T47D (cell line): ENCODE measurements around the gene POLE.

Source experiments
- DNase-seq, 2 experiments: peaks; one replicate each; pipeline versions ENCODE4 v3.0.0 to v3.0.0-alpha.2; 2011 to 2012; ENCODE audit warnings: low read depth in 1 of 2, low spot score in 1 of 2
- JUND ChIP-seq: IDR thresholded peaks from 2 replicates; pipeline ENCODE4 v1.6.1; 2012; ENCODE audit warnings: low read depth
- in situ Hi-C: cut with HindIII; loops from 2 replicates; pipeline ENCODE4 v1.10.0; 2016; ENCODE audit warnings: low sequenced_read_pairs, low pct_unique_long_range_greater_than_20kb

Gene POLE

DNA sequence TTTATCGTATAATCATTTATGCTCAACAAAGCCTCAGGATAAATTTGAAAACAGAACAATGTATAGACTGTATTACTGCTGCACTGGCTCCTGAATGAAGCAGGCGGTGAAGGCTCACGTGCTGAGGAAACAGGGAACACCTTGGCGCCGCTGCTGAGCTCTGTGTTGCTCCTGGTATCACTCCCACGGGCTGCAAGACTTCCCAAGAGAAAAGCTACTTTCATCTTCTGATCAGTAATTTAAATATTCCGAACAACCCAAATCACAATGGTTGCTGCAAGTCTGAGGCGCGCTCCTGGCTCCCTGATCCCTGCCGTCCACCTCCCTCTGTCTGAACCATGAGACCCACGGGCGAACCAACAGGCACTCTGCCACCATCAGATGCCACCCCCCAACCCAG lies 39.2 kb upstream of the POLE start:
- in situ Hi-C loops: no loop called here
- TF ChIP-seq JUND: no peak
- DNase-seq: no peak

DNA sequence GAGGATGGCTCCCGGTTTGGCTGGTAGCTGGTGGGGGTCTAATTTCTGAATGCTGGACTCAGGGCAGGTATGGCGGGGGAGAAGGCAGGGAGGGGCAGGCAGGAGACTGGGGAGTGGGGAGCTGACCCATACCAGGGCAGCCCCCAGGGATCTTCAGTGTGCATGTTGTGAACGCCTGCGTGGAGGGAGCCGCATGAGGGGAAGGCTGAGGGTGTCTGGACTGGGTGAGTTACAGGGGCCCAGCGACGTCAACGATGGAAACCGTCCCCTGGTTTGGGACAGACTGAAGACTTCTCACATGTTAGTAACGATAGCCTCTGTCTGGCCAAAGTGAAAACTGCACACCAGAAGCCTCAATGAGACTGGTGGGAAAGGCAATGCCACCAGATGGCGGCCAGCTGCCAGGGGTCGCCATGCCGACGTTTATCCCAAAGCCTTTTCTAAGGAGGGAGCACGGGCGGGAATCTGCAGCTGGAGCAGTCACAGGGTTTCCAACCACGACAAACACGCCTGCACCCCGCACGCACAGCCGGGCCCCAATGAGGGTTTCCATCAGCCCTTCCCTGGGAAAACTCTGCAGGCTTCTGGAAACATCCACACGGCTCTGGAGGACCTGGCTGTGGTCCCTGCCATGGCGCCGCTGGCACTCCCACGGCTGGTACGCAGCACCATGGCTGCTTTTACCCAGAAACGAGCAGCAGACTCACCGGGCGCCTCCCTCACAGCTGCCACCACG lies 37.5 kb upstream of the POLE start:
- no peak for TF ChIP-seq JUND
- in situ Hi-C loops: no loop called here
- no peak for DNase-seq

DNA sequence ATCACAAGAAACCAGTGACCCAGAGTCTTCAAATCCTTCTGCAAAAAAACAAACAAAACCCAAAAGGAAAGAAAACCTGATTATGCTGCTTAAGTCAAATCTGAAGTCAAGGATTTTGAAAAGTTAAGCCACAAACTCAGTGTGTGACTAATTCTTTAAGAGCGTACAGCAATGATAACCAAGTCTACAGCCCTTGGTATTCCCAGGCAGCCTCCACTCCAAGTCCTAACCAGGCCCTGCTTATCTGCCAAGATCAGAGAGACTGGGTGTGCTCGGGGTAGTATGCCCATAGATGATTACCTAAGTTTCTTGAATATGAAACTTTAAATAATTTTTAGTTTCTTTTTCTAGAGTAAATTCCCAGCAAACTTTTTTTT lies 36.6 kb upstream of the POLE start:
- DNase-seq: no peak
- in situ Hi-C loops: no loop called here
- TF ChIP-seq JUND: no peak

DNA sequence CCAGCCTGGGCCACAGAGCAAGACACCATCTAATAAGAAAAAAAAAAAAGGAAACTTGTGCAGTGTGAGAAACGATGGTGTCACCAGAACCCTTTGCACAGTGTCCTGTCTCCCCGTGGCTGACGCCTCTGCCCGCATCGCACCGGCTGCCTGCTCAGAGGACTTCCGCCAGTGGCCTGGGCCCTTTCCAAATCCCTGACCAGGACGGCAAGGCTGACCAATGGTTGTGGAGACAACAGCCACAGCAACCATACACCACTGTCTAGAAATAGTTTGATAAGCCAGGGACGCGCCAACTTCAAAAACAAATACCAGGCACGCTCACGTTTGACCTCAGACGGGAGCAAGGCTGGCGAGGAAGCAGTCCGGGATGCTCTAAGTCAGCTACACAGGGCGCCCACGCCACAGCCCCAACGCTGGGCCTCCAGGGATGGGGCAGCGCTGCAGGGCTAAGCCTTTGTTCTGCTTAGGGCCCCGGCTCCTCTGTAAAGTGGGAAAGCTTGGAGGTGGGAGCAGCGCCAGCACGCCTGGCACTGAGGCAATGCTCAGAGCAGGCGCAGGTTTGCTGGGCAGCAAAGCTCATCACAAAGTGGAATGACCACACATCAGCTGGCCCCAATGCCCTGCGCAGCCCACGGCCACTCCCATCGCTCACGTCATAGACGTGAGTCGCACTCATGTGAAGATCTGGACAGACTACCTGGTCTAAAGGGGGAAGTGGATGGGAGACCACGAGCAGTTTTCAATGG lies 36.0 kb upstream of the POLE start:
- DNase-seq: no peak
- TF ChIP-seq JUND: no peak
- in situ Hi-C loops: no loop called here

DNA sequence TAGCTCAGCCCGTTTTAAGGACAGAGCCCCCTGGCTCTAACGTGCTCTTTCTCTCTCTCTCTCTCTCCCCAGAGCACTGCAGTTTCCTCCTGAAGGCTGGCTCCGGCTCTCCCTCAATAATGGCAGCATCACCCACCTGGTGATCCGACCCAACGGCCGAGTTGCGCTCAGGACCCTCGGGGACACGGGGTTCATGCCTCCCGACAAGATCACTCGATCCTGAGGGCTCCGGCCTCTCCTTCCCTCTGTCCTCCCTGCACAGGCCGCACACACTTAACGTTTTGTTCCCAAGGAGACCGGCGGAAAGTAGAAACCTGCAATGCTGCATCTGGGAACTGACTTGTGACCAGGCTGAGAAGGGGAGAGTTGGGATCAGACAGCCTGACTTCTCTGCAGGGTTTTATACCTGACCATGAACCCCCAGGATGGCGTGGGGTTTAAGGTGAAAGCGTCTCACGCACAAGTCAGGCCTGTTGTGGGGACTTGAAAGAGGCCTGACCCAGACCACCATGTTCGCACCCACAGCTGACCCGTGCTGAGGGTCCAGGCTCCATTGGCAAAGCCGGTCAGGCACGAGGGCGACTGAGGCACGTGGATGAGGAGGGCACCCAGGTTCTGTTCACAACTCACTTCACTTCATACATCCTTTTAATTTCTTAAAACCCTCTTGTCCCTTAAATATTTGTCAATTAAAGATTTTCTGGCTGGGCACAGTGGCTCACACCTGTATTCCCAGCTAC lies 33.6 kb upstream of the POLE start:
- no peak for TF ChIP-seq JUND
- no peak for DNase-seq
- in situ Hi-C loops: no loop called here

DNA sequence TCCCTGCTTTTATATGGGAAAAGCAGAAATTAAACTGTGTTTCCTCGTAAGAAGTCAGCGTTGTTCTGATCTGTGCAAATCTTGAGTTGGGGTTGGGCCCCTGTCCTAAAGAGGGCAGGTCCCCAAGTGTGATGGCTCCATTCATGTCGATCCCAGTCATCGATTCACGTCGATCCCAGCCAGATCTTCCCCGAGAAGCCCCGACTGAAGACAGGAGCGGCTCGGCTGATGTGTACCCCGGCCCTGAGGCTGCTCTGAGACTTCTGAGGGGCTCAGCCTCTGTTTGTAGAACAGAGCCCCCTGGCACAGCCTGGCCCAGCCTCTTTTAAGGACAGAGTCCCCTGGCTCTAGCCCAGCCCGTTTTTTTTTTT lies 32.8 kb upstream of the POLE start:
- in situ Hi-C loops: no loop called here
- DNase-seq: no peak
- no peak for TF ChIP-seq JUND

DNA sequence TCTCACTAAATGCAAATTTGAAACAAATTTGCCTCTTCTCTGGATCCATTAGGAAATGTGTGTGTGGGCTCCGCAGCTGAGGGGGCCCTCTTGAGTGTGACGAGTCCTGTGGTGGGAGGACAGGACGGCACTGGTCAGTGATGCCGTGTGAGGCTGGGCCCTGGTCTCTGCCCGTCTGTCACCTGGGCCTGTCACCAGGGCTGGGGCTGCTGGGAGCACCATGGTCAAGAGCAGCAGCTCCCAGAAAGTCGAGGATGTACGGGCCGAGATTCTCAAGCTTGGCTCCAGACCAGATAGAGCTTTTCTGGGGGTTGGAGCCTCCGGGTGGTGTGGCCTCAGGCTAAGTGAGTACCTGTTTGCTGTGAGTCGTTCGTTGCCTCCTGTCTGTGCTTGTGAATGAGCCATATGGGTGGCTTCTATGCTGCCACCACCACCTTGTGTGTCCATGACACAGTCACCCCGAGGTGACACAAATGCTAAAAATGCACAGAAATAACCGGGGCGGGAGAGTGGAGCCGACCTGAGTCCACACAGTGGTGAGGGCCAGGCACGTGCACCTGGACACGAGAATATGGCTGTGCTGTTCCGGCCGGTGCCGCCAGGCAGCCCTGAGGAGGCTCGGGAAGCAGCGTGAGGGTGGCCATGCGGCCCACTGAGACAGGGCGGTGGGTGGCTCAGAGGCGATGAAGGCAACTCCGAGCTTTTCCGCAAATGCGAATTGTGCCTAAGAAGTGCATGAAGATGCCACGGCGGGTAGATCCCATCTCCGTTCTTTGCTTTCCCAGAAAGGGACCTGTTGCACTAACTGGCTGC lies 32.2 kb upstream of the POLE start:
- TF ChIP-seq JUND: no peak
- no peak for DNase-seq
- in situ Hi-C loops: no loop called here

DNA sequence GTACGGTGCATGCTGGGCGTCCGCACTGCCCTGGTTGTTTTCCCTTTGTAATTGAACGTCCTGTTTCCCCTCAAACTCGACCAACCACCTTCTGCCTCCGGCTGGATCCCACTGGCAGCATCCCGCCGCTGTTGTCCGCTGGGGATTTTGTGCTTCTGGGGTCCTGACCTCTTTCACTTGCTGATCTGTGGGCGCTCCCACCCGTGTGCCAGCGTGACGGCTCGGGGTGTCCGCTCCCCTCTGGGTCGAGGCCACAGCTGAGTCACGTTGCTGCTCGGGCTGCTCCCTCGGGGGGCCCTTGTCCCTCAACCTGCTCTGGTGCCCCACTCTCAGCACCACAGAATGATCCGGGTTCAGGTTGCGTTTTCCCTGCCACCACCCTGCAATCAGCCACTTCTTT lies 31.5 kb upstream of the POLE start:
- no peak for TF ChIP-seq JUND
- in situ Hi-C loops: no loop called here
- DNase-seq: no peak

DNA sequence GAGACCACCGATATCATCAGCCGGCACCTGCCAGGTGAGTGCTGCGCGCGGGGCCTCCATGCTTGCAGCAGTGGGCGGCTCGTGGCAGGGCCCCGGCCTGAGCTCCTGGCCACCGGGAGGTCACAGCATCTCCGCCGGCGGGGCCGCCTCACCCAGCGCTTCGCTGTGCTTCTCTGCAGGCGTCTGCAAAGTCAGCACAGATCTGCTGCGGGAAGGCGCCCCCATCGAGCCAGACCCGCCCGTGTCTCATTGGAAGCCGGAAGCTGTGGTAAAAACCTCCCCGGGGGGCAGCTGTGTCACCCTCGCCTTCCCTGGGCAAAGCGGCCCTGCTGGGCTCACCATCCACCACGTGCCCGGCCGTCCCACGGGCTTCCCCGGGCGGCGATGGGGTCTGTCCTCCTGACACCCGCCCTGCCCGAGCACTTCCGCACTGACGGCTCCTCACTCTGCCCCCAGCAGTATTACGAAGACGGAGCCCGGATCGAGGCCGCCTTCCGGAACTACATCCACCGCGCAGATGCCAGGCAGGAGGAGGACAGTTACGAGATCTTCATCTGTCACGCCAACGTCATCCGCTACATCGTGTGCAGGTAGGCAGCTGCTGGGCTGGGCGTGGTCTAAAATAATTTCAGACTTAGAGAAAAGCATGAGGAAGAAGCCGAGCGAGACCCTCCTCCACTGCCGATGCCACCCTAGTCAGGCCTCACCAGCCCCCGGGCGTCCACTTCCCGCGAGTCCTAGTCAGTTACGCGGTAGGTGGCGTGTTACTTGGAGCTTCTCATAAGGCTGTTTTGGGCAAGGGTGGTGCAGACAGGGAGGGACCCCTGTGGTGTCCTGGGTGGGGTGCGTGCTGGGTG lies 30.6 kb upstream of the POLE start:
- TF ChIP-seq JUND: no peak
- in situ Hi-C loops: no loop called here
- no peak for DNase-seq

DNA sequence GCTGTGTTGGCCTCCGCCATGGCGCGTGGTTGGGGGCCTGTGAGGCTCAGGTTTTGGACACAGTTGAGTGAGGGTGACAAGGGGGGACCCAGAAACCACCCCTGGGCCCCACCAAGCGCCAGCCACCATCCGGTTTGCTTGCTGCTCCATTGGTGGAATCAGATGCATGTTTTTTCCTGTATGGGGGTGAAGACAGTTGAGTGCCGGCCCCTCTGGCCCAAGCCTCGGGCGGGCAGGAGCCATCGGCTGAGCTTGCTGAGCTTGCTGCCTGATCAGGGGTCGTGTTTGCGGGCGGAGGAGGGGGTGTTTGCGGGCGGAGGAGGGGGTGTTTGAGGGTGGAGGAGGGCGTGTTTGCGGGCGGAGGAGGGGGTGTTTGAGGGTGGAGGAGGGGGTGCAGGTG lies 29.9 kb upstream of the POLE start:
- in situ Hi-C loops: no loop called here
- DNase-seq: no peak
- TF ChIP-seq JUND: no peak

DNA sequence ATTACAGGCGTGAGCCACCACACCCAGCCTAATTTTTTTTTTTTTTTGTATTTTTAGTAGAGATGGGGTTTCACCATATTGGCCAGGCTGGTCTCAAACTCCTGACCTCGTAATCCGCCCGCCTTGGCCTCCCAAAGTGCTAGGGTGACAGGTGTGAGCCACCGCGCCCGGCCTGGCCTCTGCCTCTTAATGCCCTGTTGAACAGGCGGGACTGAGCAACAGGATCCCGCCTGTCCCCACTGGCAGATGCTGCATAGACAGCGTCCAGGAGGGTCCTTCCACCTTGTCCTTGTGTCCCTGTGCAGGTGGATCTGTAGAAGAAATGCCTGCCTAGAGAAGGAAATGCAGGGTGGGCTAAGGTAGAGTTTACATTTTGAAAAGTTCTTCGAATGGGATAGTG lies 29.2 kb upstream of the POLE start:
- in situ Hi-C loops: no loop called here
- TF ChIP-seq JUND: no peak

DNA sequence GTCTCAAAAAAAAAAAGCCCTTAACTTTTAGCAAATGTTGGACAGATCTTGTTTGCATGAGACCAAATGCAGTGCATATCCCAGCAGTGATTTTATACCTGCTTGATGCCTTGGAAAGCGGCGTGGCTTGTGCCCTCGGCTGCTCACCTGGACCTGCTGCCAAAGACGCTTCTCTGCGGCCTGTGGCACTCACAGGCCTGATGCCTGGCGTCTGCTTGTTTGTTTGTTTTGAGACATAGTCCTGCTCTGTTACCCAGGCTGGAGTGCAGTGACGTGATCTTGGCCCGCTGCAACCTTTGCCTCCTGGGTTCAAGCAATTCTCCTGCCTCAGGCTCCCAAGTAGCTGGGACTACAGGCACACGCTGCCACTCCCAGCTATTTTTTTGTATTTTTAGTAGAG lies 28.7 kb upstream of the POLE start:
- no peak for DNase-seq
- TF ChIP-seq JUND: no peak
- in situ Hi-C loops: no loop called here

More for the DNA sequence above, 29.2 kb upstream of the POLE start:
- no peak for DNase-seq
